Psoas muscle (tissue), 8 donors: ENCODE measurements around the gene ADCYAP1R1. TPM values are rescaled to one million over a fixed set of nuclear protein-coding genes. Genes with fewer than 3 reads are reported as not detected.
"Not testable (repeated sequence)": the region's sequence is repeated elsewhere in the genome, so short reads cannot be mapped to it uniquely, and the experiment has no call there.

Experiments
- ATAC-seq, 4 donors: fragments of 200-7000 bp; cut with Tn5 transposase; one replicate each; pipeline ENCODE4 v1.9.1; 2020; ENCODE audit warnings: moderate library complexity in 3 of 4, mild to moderate bottlenecking in 2 of 4
- DNase-seq, 2 donors: peaks; one replicate each; pipeline ENCODE4 v3.0.0-alpha.2; 2020
- H3K27ac ChIP-seq: fragments of 200-600 bp; one replicate; pipeline ENCODE4 v1.8.0; 2022
- H3K27me3 ChIP-seq, 3 donors: fragments of 200-600 bp in 1 of 3; one replicate each; pipeline versions ENCODE4 v1.6.1 to v1.8.0; 2013 to 2022; ENCODE audit warnings: low read length in 2 of 3, mild to moderate bottlenecking in 2 of 3, moderate library complexity in 1 of 3; ENCODE audit not compliant: insufficient read depth in 3 of 3
- H3K36me3 ChIP-seq, 2 donors: fragments of 200-600 bp in 1 of 2; one replicate each; pipeline versions ENCODE4 v1.6.1 to v1.8.0; 2013 to 2022; ENCODE audit warnings: low read depth in 1 of 2, mild to moderate bottlenecking in 1 of 2, moderate library complexity in 1 of 2; ENCODE audit not compliant: insufficient read depth in 1 of 2
- H3K4me1 ChIP-seq: fragments of 200-600 bp; one replicate; pipeline ENCODE4 v1.8.0; 2022
- H3K4me3 ChIP-seq: fragments of 200-600 bp; one replicate; pipeline ENCODE4 v1.8.0; 2022; ENCODE audit warnings: mild to moderate bottlenecking
- H3K9me3 ChIP-seq: fragments of 200-600 bp; one replicate; pipeline ENCODE4 v1.8.0; 2022
- whole genome bisulfite sequencing, 3 donors: extraction: QIAGEN DNeasy Blood & Tissue Kit; methylation state at CpG; one replicate each; pipeline versions ENCODE4 v1.1.6 to v1.1.7; 2013; 5-methylcytosine and 5-hydroxymethylcytosine counted together
- intact Hi-C, 2 donors: fragments of 100-400 bp; cut with DNase I; formaldehyde crosslinking; loops; one replicate each; pipeline versions ENCODE4 v1.11.0 to v1.14.2; 2022
- polyA plus RNA-seq, 3 donors: library from polyadenylated mRNA; stranded (reverse); fragments of 200-250 nt; gene quantifications; one replicate each; pipeline ENCODE4 v1.2.3, GENCODE V29; 2013
- total RNA-seq, 4 donors: library from RNA; stranded (reverse); fragmentation: NEBNext Ultra II Directional in 2 of 4; extraction: Animal tissue kit (Norgen Biotek cat#: 25700) in 2 of 4; gene quantifications; one replicate each; pipeline versions ENCODE4 v1.2.1 to v1.2.4, GENCODE V29; 2021 to 2023
- TF ChIP-seq, protein P1 (sequence below): fragments of 200-600 bp; IDR thresholded peaks from one replicate; pipeline ENCODE4 v1.8.0; 2022; ENCODE audit warnings: antibody characterized with exemption
- donor health status: healthy with polysubstance abuse.
- donor health status: DM: no; HTN: no; CAD: no; lungs with moderate emphysema.
- donor health status: Bipolar disorder and iron deficiency.
- donor health status: healthy.
- donor health status: DM: yes; HTN: yes; CAD: no.
- donor health status: DM: no; HTN: no; CAD: no.
- donor health status: DM: no; HTN: no; CAD: no.
- donor health status: DM: yes; HTN: yes; CAD: no.

The ADCYAP1R1 gene
- total and polyA plus RNA-seq, 7 donors, result 0.40 to 6.6 (median 1.2) TPM

DNA sequence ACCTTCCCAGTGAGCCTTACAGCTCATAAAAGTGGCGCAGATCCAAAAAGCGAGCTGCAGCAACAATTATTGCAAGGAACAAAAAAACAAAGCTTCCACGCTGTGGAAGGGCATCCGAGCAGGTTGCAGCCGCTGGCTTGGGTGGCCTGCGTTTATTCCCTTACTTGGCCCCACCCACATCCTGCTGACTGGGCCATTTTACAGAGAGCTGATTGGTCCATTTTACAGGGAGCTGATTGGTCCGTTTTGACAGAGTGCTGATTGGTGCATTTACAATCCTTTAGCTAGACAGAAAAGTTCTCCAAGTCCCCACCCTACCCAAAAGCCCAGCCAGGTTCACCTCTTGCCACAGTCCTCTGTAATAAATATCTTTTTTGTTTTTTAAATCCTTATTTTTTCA lies 85.1 kb downstream of the ADCYAP1R1 start:
- WGBS, 3 donors, result 82 to 84% (median 83%) methylated on average over 7 of the region's 7 CpGs
- no peaks in the 10 kb centered on the region for H3K27me3 ChIP-seq
- H3K27ac ChIP-seq, result no peak overlapping the region
- DNase-seq, result no peak
- H3K9me3 ChIP-seq, result no peaks in the 10 kb centered on the region
- H3K36me3 ChIP-seq, result no peaks in the 10 kb centered on the region
- TF ChIP-seq, protein P1, sequence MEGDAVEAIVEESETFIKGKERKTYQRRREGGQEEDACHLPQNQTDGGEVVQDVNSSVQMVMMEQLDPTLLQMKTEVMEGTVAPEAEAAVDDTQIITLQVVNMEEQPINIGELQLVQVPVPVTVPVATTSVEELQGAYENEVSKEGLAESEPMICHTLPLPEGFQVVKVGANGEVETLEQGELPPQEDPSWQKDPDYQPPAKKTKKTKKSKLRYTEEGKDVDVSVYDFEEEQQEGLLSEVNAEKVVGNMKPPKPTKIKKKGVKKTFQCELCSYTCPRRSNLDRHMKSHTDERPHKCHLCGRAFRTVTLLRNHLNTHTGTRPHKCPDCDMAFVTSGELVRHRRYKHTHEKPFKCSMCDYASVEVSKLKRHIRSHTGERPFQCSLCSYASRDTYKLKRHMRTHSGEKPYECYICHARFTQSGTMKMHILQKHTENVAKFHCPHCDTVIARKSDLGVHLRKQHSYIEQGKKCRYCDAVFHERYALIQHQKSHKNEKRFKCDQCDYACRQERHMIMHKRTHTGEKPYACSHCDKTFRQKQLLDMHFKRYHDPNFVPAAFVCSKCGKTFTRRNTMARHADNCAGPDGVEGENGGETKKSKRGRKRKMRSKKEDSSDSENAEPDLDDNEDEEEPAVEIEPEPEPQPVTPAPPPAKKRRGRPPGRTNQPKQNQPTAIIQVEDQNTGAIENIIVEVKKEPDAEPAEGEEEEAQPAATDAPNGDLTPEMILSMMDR, result no peak
- intact Hi-C loops, result loop anchor here (5.0 to 10.0 kb wide), 3 partner anchors 495 to 598 kb away; no protein-coding TSS in a partner anchor
- no peak for ATAC-seq
- H3K4me3 ChIP-seq, result no peak overlapping the region
- no peaks in the 10 kb centered on the region for H3K4me1 ChIP-seq

DNA sequence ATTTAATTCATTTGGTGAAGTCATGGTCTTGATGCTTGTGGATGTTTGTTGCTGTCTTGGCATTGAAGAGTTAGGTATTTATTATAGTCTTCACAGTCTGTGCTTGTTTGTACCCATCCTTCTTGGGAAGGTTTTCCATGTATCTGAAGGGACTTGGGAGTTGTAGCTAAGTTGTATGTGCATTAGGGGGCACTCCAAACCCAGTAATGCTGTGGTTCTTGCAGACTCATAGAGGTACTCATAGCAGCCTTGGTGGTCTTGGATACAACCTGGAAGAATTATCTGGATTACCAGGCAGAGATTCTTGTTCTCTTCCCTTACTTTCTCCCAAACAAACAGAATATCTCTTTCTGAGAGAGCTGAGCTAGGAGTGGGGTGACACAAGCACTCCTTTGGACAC lies 93.2 kb downstream of the ADCYAP1R1 start:
- H3K9me3 ChIP-seq, result no peaks in the 10 kb centered on the region
- no peak for ATAC-seq

DNA sequence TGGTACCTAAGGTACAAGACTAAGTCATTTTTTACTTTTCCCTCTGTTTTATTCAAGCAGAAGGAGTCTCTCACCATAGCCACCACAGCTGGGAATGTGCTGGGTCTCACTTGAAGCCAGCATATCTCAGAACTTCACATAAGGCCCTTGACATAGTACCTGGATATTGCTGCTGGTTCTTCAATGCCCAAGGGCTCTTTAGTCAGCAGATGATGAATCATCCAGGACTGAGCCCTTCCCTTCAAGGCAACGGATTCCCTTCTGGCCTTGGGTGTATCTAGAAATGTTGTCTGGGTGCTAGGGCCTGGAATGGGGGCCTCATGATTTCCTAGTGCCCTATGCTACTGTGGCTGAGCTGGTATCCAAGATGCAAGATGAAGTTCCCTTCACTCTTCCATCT lies 93.9 kb downstream of the ADCYAP1R1 start:
- intact Hi-C loops, result no loop called here
- DNase-seq (no peak), ATAC-seq (no peak)
- TF ChIP-seq, protein P1, result no peak
- H3K9me3 ChIP-seq, result no peaks in the 10 kb centered on the region
- H3K4me3 ChIP-seq, result no peak overlapping the region
- no peaks in the 10 kb centered on the region for H3K36me3 ChIP-seq
- H3K27ac ChIP-seq, result no peak overlapping the region
- WGBS, 3 donors, result 57 to 61% (median 61%) methylated on average over 1 of the region's 1 CpG
- H3K4me1 ChIP-seq, result no peaks in the 10 kb centered on the region
- no peaks in the 10 kb centered on the region for H3K27me3 ChIP-seq

More for the DNA sequence above, 93.2 kb downstream of the ADCYAP1R1 start:
- Histone ChIP-seq H3K27ac (no peak overlapping the region), H3K4me3 (no peak overlapping the region), H3K36me3 (no peaks in the 10 kb centered on the region), H3K27me3 (no peaks in the 10 kb centered on the region), H3K4me1 (no peaks in the 10 kb centered on the region)
- intact Hi-C loops, result no loop called here
- TF ChIP-seq, protein P1, result no peak
- no peak for DNase-seq

DNA sequence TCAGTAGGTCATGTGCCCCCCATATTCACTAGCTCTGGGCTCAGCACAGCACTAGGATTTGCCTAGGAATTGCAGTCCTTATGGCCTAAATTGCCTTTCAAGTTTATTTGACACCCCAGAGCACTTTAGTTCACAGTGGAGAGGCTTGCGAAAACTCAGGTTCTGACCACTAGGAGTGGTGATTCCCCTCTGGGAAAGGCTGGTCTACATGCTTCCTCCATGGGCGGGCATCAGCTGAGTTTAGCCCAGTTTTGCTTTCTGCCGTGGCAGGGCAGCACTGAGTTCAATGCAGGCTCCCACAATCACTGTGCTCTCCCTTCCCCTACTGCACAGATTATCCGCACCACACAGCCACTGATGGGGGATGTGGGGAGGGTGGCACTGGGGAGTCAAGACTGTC lies 94.4 kb downstream of the ADCYAP1R1 start:
- 81 to 90% (median 90%) methylated on average over 4 of the region's 4 CpGs for WGBS, 3 donors

DNA sequence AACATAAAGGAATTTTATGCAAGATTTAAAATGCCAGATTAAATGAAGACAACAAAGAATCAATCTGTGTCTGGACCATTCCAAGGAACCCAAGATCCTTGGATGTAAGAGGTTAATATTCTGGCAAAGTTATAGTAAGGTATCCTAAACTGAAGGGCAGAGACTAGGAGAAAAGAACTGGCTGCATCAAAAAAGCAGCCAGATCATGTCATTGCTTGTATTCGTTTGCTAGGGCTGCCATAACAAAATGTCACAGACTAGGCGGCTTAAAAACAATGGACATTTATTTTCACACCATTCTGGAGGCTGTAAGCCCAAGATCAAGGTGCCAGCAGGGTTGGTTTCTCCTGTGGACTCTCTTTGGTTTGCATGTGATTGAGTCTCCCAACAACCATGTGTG lies 99.7 kb downstream of the ADCYAP1R1 start:
- DNase-seq (no peak), ATAC-seq (no peak)
- TF ChIP-seq, protein P1, result no peak
- no peaks in the 10 kb centered on the region for H3K27me3 ChIP-seq
- intact Hi-C loops, result no loop called here
- no peaks in the 10 kb centered on the region for H3K4me1 ChIP-seq
- no peaks in the 10 kb centered on the region for H3K9me3 ChIP-seq
- no peaks in the 10 kb centered on the region for H3K36me3 ChIP-seq
- no peak overlapping the region for H3K27ac ChIP-seq
- WGBS, 3 donors, result 61 to 77% (median 69%) methylated on average over 2 of the region's 2 CpGs
- H3K4me3 ChIP-seq, result no peak overlapping the region

More for the DNA sequence above, 94.4 kb downstream of the ADCYAP1R1 start:
- no peaks in the 10 kb centered on the region for H3K36me3 ChIP-seq
- TF ChIP-seq, protein P1, result no peak
- H3K9me3 ChIP-seq, result no peaks in the 10 kb centered on the region
- intact Hi-C loops, result no loop called here
- DNase-seq (no peak), ATAC-seq (no peak)
- no peak overlapping the region for H3K4me3 ChIP-seq
- H3K4me1 ChIP-seq, result no peaks in the 10 kb centered on the region
- no peak overlapping the region for H3K27ac ChIP-seq
- no peaks in the 10 kb centered on the region for H3K27me3 ChIP-seq

DNA sequence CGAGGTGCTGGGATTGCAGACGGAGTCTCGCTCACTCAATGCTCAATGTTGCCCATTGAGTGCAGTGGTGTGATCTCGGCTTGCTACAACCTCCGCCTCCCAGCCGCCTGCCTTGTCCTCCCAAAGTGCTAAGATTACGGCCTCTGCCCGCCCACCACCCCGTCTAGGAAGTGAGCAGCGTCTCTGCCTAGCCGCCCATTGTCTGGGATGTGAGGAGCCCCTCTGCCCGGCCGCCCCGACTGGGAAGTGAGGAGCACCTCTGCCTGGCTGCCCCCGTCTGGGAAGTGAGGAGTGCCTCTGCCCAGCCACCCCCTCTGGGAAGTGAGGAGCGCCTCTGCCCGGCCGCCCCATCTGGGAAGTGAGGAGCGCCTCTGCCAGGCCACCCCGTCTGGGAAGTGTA lies 101.2 kb downstream of the ADCYAP1R1 start:
- H3K4me1 ChIP-seq, intact Hi-C loops, H3K36me3 ChIP-seq, H3K9me3 ChIP-seq, H3K27me3 ChIP-seq, H3K4me3 ChIP-seq, H3K27ac ChIP-seq, ATAC-seq, DNase-seq: not testable (repeated sequence)
- WGBS, 3 donors, result 85 to 94% (median 86%) methylated on average over 16 to 20 of the region's 20 CpGs
